NB4 (cell line): ENCODE measurements around the gene LETM1.

Experiments
- MYC ChIP-seq: IDR thresholded peaks from 2 replicates; pipeline ENCODE4 v1.6.1; 2011; ENCODE audit warnings: low read depth, low read length
- POLR2A ChIP-seq: IDR thresholded peaks from 2 replicates; pipeline ENCODE4 v1.6.1; 2011; ENCODE audit warnings: mild to moderate bottlenecking; ENCODE audit not compliant: insufficient read length; ENCODE audit errors: extremely low read depth
- TF ChIP-seq, protein P1 (sequence below): IDR thresholded peaks from one replicate; pipeline ENCODE4 v1.5.1; 2012; ENCODE audit warnings: low read depth, low read length
- TF ChIP-seq, protein P2 (sequence below): IDR thresholded peaks from 2 replicates; pipeline ENCODE4 v1.6.1; 2011; ENCODE audit warnings: low read depth, low read length

DNA sequence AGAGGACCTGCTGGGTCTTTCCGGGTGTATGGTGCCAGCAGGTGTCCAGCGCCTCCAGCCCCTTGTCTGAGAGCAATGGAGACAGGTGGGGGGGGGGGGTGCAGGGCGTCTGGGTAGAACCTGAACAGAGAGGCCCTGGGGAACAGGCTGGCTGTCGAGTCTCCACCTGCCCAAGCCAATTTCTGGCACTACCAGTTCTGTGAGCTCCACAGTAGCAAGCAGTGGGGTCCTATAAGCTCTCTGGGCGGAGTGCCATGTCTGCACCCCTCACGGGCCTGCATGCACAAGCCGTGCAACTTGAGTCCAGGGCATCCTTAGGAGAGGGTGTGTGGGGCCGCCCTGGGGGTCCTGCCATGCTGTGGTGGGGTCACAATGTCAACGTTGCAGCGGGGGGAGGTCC is 72.9 kb downstream of the LETM1 start:
- TF ChIP-seq, protein P1, sequence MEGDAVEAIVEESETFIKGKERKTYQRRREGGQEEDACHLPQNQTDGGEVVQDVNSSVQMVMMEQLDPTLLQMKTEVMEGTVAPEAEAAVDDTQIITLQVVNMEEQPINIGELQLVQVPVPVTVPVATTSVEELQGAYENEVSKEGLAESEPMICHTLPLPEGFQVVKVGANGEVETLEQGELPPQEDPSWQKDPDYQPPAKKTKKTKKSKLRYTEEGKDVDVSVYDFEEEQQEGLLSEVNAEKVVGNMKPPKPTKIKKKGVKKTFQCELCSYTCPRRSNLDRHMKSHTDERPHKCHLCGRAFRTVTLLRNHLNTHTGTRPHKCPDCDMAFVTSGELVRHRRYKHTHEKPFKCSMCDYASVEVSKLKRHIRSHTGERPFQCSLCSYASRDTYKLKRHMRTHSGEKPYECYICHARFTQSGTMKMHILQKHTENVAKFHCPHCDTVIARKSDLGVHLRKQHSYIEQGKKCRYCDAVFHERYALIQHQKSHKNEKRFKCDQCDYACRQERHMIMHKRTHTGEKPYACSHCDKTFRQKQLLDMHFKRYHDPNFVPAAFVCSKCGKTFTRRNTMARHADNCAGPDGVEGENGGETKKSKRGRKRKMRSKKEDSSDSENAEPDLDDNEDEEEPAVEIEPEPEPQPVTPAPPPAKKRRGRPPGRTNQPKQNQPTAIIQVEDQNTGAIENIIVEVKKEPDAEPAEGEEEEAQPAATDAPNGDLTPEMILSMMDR = no peak
- TF ChIP-seq POLR2A (no peak), MYC (no peak)
- TF ChIP-seq, protein P2, sequence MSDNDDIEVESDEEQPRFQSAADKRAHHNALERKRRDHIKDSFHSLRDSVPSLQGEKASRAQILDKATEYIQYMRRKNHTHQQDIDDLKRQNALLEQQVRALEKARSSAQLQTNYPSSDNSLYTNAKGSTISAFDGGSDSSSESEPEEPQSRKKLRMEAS = no peak
